Uterus (tissue), 4 donors: ENCODE measurements around the gene WWOX. TPM values are rescaled to one million over a fixed set of nuclear protein-coding genes. Genes with fewer than 3 reads are reported as not detected.

Experiments
- DNase-seq, 2 donors: peaks; one replicate each; pipeline ENCODE4 v3.0.0-alpha.2; 2019 to 2020
- H3K27ac ChIP-seq, 2 donors: fragments of 200-600 bp; sonication (generic); 1 replicate in 1 of 2; 2 replicates in 1 of 2; pipeline ENCODE4 v1.5.1; 2016 to 2018
- H3K27me3 ChIP-seq, 2 donors: fragments of 200-600 bp; sonication (generic); one replicate each; pipeline ENCODE4 v1.5.1; 2018 to 2019; ENCODE audit warnings: control low read depth in 1 of 2
- H3K36me3 ChIP-seq, 2 donors: fragments of 200-600 bp; sonication (generic); one replicate each; pipeline ENCODE4 v1.5.1; 2019; ENCODE audit warnings: control low read depth in 1 of 2
- H3K4me1 ChIP-seq, 2 donors: fragments of 200-600 bp; sonication (generic); one replicate each; pipeline ENCODE4 v1.5.1; 2018 to 2019; ENCODE audit warnings: control low read depth in 1 of 2
- H3K4me3 ChIP-seq, 2 donors: fragments of 200-600 bp; sonication (generic); 1 replicate in 1 of 2; 2 replicates in 1 of 2; pipeline ENCODE4 v1.5.1; 2018 to 2019; ENCODE audit warnings: mild to moderate bottlenecking in 1 of 2
- H3K9me3 ChIP-seq, 2 donors: fragments of 200-600 bp; sonication (generic); one replicate each; pipeline ENCODE4 v1.5.1; 2019; ENCODE audit warnings: control low read depth in 1 of 2
- POLR2A ChIP-seq, 2 donors: fragments of 450-650 bp; IDR thresholded peaks; one replicate each; pipeline ENCODE4 v1.6.1; 2016; ENCODE audit warnings: antibody characterized with exemption in 2 of 2, mild to moderate bottlenecking in 1 of 2, moderate library complexity in 1 of 2
- intact Hi-C: fragments of 100-400 bp; cut with DNase I; formaldehyde crosslinking; loops from one replicate; pipeline ENCODE4 v1.15.1; 2023; ENCODE audit warnings: low total_unique reads
- total RNA-seq, 4 donors: library from RNA; depleted of rRNA in 3 of 4; stranded (reverse); fragments of >200 nt in 3 of 4; gene quantifications; one replicate each; pipeline versions ENCODE4 v1.1.0 to v1.2.4, GENCODE V29; 2014 to 2023
- TF ChIP-seq, protein P1 (sequence below), 4 experiments: fragments of 200-600 bp in 2 of 4; fragments of 450-650 bp in 2 of 4; sonication (generic) in 2 of 4; IDR thresholded peaks; one replicate each; pipeline ENCODE4 v1.5.1; 2016 to 2019; ENCODE audit warnings: antibody characterized with exemption in 4 of 4, mild to moderate bottlenecking in 2 of 4, moderate library complexity in 1 of 4
- donor health status: DM: yes; HTN: yes; CAD: no.

WWOX gene
- total RNA-seq, 4 donors from 2014 or later = 34.1 to 99.9 (median 55.8) TPM

DNA sequence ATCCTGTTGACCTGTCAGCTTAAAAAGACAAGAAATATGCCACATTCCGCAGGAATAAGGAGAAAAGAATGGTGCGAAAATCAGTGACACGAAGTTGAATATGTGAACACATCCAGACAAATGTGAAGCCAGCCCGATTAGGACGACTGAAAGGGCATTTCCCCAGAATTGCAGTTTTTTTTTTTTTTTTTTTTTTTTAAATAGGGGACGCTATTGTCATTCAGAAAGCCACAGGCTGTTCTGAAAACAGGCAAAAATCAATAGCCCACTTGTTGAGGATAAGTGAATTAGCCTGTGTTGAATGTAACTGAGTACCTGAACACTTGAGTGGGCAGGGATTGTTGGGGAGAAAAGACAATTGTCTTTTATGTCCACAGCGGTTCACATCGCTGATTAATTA lies 507.1 kb downstream of the WWOX start:
- no peak for TF ChIP-seq POLR2A (IDR thresholded peaks at IDR 0.05)
- TF ChIP-seq, protein P1, sequence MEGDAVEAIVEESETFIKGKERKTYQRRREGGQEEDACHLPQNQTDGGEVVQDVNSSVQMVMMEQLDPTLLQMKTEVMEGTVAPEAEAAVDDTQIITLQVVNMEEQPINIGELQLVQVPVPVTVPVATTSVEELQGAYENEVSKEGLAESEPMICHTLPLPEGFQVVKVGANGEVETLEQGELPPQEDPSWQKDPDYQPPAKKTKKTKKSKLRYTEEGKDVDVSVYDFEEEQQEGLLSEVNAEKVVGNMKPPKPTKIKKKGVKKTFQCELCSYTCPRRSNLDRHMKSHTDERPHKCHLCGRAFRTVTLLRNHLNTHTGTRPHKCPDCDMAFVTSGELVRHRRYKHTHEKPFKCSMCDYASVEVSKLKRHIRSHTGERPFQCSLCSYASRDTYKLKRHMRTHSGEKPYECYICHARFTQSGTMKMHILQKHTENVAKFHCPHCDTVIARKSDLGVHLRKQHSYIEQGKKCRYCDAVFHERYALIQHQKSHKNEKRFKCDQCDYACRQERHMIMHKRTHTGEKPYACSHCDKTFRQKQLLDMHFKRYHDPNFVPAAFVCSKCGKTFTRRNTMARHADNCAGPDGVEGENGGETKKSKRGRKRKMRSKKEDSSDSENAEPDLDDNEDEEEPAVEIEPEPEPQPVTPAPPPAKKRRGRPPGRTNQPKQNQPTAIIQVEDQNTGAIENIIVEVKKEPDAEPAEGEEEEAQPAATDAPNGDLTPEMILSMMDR (IDR thresholded peaks at IDR 0.05) = no peak
- H3K27me3 ChIP-seq = no peaks in the 10 kb centered on the region
- intact Hi-C loops = no loop called here
- peak overlapping the region; percentile 72 to 86 for H3K27ac ChIP-seq
- no peaks in the 10 kb centered on the region for H3K36me3 ChIP-seq
- no peaks in the 10 kb centered on the region for H3K9me3 ChIP-seq
- H3K4me1 ChIP-seq = no peaks in the 10 kb centered on the region
- no peak for DNase-seq
- H3K4me3 ChIP-seq = no peak overlapping the region

DNA sequence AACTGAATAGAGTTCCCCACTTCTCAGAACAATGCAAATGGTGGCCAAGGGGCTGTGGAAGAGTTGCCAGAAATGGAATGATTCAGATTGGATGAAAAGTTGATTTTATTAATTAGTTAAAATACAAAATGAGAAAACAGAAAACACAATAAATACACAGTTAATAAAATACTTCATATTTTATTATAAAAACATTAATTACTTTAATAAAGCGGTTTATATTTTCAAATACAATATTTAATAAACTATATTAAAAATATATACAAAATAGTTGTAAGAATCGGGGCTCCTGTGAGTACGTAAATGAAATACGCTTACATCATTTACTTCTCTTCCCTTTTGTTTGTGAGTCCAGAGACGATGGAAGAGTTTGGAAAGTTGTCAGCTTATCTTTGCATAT lies 507.6 kb downstream of the WWOX start:
- no peak for DNase-seq
- H3K27ac ChIP-seq = peak overlapping the region; percentile 86 to 90
- H3K4me3 ChIP-seq = no peak overlapping the region
- TF ChIP-seq, protein P1 (IDR thresholded peaks at IDR 0.05) = no peak
- no peak for TF ChIP-seq POLR2A (IDR thresholded peaks at IDR 0.05)
- H3K9me3 ChIP-seq = no peaks in the 10 kb centered on the region
- intact Hi-C loops = no loop called here
- H3K4me1 ChIP-seq = no peaks in the 10 kb centered on the region
- no peaks in the 10 kb centered on the region for H3K27me3 ChIP-seq
- no peaks in the 10 kb centered on the region for H3K36me3 ChIP-seq

DNA sequence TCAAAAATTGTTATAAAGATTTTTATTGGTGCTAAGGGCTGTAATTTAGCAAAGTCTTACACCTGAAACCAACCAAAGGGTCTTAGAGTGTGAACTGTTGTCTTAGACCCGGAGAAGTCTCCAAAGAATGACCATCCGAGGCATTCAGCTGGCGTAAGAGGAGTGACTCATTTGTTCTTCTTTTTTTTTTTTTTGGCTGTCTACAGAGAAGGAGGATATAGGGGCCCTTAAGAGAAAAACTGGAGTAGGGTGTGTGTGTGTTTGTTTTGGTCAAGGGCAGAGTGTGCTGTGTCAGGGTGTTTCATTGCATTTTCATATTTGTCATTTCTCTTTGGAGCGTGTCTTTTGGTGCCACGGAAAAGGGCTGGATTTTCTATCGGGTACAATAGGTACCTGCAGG lies 508.0 kb downstream of the WWOX start:
- Histone ChIP-seq H3K9me3 (no peaks in the 10 kb centered on the region), H3K4me1 (no peaks in the 10 kb centered on the region), H3K36me3 (no peaks in the 10 kb centered on the region), H3K27me3 (no peaks in the 10 kb centered on the region), H3K27ac (peak overlapping the region; percentile 86 to 90), H3K4me3 (no peak overlapping the region)
- DNase-seq = peak; percentile 23 to 49
- intact Hi-C loops = no loop called here
- no peak for TF ChIP-seq POLR2A (IDR thresholded peaks at IDR 0.05)
- TF ChIP-seq, protein P1 (IDR thresholded peaks at IDR 0.05) = no peak

DNA sequence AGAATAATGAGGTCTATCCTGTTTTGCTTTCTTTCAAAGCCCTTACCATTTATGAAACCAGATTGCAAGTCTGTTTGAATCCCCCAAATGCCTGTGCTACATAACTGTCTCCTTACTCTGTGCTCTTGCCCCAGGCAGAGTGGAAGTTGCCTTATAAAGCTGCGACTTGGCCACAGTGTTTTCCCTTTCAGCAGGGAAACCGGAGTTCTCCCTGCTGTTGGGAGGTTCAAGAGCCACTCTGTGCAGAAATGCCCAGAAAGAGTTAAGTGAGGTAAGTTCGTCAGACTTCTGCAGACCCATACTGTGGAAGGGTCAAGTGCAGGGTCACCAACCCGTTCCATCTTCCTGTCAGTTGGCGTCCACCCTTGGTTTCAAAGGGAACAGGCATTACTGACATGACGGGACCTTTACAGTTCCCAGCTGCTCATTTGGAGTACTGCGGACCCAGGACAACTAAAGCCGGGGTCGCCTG lies 508.9 kb downstream of the WWOX start:
- no peaks in the 10 kb centered on the region for H3K27me3 ChIP-seq
- intact Hi-C loops = no loop called here
- peak; percentile 45 to 66 for DNase-seq
- H3K27ac ChIP-seq = peak overlapping the region; percentile 86 to 90
- TF ChIP-seq, protein P1 (IDR thresholded peaks at IDR 0.05) = no peak
- TF ChIP-seq POLR2A (IDR thresholded peaks at IDR 0.05) = peak in 1 of 2 donors; percentile 27
- no peaks in the 10 kb centered on the region for H3K4me1 ChIP-seq
- no peaks in the 10 kb centered on the region for H3K36me3 ChIP-seq
- no peaks in the 10 kb centered on the region for H3K9me3 ChIP-seq
- H3K4me3 ChIP-seq = peak overlapping the region; percentile 27 to 39

DNA sequence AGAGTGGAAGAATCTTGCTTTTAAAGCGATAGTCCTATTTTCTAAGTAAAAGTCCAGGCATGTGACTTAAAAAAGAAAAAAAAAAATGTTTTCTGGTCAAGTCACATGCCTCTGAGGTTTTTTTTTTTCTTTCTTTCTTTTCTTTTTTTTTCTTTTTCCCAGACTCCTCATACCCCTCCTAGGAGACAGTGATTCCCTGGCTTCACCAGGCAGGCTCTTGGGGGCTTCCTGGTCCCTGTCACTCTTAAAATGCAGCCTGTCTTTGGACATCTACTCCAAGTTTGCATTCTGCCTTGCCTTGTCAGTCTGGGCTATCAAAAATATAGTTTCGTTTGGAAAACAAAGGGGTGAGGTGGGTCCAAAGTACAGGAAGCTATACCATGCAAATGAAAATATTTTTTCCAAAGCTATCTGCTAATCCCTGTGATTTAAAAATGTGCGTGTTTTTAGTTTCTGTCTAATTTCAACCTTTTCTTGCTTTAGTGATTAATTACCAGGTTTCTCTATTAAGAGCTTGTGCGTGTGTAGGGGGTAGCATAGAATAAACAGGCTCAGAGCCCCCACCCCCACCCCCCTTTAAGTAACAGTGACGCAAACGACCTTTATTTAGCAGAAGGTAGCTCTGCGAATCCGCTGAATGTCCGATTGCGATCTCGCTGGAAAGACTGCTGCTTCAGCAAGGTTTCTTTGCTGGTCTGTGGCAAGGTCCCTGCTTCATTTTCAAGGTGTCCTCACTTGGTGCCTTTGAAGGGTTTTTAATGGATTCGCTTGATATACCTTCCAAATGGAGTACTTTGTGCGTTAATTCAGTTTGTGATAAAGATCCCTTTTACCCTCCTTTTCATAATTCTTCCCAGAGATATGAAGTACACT lies 510.2 kb downstream of the WWOX start:
- H3K36me3 ChIP-seq = no peaks in the 10 kb centered on the region
- H3K27me3 ChIP-seq = no peaks in the 10 kb centered on the region
- H3K4me3 ChIP-seq = peak overlapping the region; percentile 27 to 39
- DNase-seq = no peak
- TF ChIP-seq, protein P1 (IDR thresholded peaks at IDR 0.05) = peak in 1 of 4 experiments; percentile 8
- no peak for TF ChIP-seq POLR2A (IDR thresholded peaks at IDR 0.05)
- intact Hi-C loops = no loop called here
- H3K27ac ChIP-seq = peak overlapping the region; percentile 86 to 90
- no peaks in the 10 kb centered on the region for H3K9me3 ChIP-seq
- no peaks in the 10 kb centered on the region for H3K4me1 ChIP-seq
